LNCaP clone FGC (cell line): ENCODE measurements around the gene PPFIA3.

Experiments used
- DNase-seq: peaks from one replicate; pipeline ENCODE4 v3.0.0-alpha.2; 2011; ENCODE audit warnings: low read depth
- H3K4me3 ChIP-seq: 2 replicates; pipeline ENCODE4 v1.5.1; 2011; ENCODE audit warnings: mild to moderate bottlenecking, low read depth, low read length, control low read depth
- CTCF ChIP-seq: IDR thresholded peaks from 2 replicates; pipeline ENCODE4 v1.5.1; 2012; ENCODE audit warnings: mild to moderate bottlenecking; ENCODE audit not compliant: control insufficient read depth, insufficient read depth; ENCODE audit errors: extremely low read depth

The PPFIA3 gene

GRCh38 chr19:49092686-49093085 is 26.7 kb upstream of the PPFIA3 start:
- DNase-seq, result no peak
- no peak for TF ChIP-seq CTCF
- no peak overlapping the region for H3K4me3 ChIP-seq

GRCh38 chr19:49094505-49095482 is 24.6 kb upstream of the PPFIA3 start:
- no peak for DNase-seq
- no peak for TF ChIP-seq CTCF
- no peak overlapping the region for H3K4me3 ChIP-seq

DNA sequence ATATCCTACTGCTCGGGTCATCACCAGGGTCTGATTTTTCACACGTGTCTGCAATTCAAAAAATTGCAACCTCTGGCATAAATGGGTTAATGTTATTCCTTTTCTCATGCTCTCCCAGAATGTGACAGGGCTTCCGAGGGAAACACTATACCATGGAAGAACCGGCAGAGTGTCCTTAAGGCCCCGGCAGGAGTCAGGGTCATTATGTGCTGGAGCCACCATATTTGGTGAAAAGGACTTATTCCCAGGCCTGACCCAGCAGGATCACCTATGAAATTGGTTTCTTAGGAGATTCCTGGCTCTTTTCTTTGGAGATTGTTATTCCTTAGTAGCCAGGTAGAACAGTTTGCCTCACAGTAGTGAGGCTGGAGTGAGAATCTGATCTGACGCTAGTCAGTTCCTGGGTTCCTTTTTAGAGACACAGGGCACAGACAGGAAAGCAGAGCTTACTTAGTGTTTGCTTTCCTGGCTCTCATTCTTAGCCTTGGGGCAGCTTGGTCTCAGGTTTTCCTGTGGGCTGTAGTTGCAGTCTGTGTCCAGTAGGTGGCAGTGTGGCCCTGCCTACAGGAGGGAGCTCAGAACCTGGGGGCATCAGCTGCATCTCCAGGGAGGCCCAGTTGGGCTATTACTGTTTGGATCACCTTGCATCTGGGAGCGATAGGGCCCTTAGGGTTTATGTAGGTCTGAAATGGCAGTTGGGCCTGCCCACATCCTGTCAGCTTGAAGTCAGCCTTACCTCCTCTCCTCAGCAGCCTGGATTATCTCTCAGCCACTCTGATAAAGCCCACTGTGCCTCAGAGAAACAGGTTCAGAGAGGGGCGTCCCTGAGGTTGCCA is 21.7 kb upstream of the PPFIA3 start:
- peak; percentile 69 for DNase-seq
- peak; percentile 84 for TF ChIP-seq CTCF
- no peak overlapping the region; the same call in 1 of the 2 replicates for H3K4me3 ChIP-seq

DNA sequence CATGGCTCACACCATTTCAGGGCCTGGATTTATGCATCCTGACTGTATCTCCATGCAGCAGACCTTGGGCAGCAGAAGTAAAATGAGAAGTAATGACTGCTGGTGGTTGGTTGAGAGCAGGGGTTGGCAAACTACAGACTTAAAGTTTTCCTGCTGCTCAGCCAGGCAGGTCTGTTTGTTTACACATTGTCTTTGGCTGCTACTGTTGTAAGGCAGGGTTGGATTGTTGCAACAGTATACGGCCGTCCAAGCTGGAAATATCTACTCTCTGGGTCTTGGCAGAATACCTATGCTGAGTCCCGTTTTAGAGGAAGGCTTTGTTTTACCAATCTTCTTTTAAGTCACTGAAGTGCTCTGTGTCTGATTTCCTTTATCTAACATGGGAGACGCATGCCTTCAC is 20.5 kb upstream of the PPFIA3 start:
- peak; percentile 83 for DNase-seq
- peak overlapping the region; percentile 18 for H3K4me3 ChIP-seq
- no peak for TF ChIP-seq CTCF

DNA sequence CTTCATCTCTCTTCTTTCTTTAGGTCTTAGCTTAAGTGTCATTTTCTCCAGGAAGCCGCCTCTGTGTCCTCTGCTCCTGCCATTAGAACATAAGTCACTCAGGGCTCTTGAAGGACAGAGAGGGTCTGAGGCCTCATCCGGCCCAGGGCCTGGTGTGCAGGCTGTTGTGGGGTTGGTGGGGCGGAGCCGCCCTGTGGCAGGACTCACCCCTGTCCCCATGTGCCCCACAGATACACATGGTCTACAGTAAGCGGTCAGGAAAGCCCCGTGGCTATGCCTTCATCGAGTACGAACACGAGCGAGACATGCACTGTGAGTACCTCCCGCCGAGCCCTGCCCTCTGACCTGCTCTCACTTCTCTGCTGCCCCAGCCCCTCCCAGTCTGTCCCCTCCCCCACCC is 18.2 kb upstream of the PPFIA3 start:
- H3K4me3 ChIP-seq, result no peak overlapping the region
- no peak for TF ChIP-seq CTCF
- DNase-seq, result no peak

DNA sequence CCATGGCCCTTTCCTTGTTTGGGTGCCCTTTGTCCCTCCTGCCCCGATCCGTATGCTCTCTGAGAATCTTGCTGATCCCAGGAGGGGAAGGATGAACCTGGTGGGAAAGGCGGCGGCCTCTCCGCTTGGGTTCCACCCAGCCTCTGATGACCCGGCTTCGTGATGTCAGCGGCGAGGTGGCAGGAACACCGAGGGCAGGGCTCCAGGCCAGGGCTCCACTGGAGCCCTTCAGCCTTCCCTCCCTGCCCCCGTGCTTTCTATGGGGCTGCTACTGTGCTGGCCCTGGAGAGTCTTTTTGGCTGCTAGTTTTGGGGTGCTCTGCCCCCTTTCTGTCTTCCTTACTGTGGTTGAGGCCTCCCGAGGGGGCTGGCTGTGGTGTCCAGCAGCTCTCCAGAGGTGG is 17.0 kb upstream of the PPFIA3 start:
- no peak overlapping the region for H3K4me3 ChIP-seq
- DNase-seq, result no peak
- no peak for TF ChIP-seq CTCF
